T47D (cell line): ENCODE data around the gene RABIF.
A peak's percentile ranks its signal among the peaks of the same experiment; 100 is the strongest.
"Not testable (repeated sequence)": the region's sequence is repeated elsewhere in the genome, so short reads cannot be mapped to it uniquely, and the experiment has no call there.

ENCODE experiments used
- DNase-seq, 2 experiments: peaks; one replicate each; pipeline versions ENCODE4 v3.0.0 to v3.0.0-alpha.2; 2011 to 2012; ENCODE audit warnings: low read depth in 1 of 2, low spot score in 1 of 2
- JUND ChIP-seq: IDR thresholded peaks from 2 replicates; pipeline ENCODE4 v1.6.1; 2012; ENCODE audit warnings: low read depth
- in situ Hi-C: cut with HindIII; loops from 2 replicates; pipeline ENCODE4 v1.10.0; 2016; ENCODE audit warnings: low sequenced_read_pairs, low pct_unique_long_range_greater_than_20kb

RABIF gene

GRCh38 chr1:202905331-202905730 lies 16.4 kb upstream of the RABIF start:
- DNase-seq, result no peak
- in situ Hi-C loops, result no loop called here
- no peak for TF ChIP-seq JUND

- DNase-seq, in situ Hi-C loops: not testable (repeated sequence)
Observed at GRCh38 chr1:202903808-202904207, 14.9 kb upstream of the RABIF start.

GRCh38 chr1:202901555-202901954 lies 12.6 kb upstream of the RABIF start:
- TF ChIP-seq JUND, result no peak
- DNase-seq, result no peak
- in situ Hi-C loops, result no loop called here

GRCh38 chr1:202892501-202892900 lies 3.6 kb upstream of the RABIF start:
- TF ChIP-seq JUND, result no peak
- no peak for DNase-seq
- in situ Hi-C loops, result no loop called here

GRCh38 chr1:202890392-202890791 lies 1.4 kb upstream of the RABIF start:
- no peak for TF ChIP-seq JUND
- no peak for DNase-seq
- in situ Hi-C loops, result no loop called here

- in situ Hi-C loops, result no loop called here
- DNase-seq, result no peak
- no peak for TF ChIP-seq JUND
Observed at GRCh38 chr1:202888221-202888530, 773 bp downstream of the RABIF start.

- DNase-seq, result no peak
- no peak for TF ChIP-seq JUND
- in situ Hi-C loops, result no loop called here
Observed at GRCh38 chr1:202880961-202881460, 7.9 kb downstream of the RABIF start.

GRCh38 chr1:202880062-202880461 lies 8.9 kb downstream of the RABIF start:
- TF ChIP-seq JUND, result no peak
- in situ Hi-C loops, result no loop called here
- no peak for DNase-seq

- in situ Hi-C loops, result no loop called here
- no peak for TF ChIP-seq JUND
- no peak for DNase-seq
Observed at GRCh38 chr1:202879128-202879527, 9.8 kb downstream of the RABIF start.

GRCh38 chr1:202873026-202873425 lies 15.9 kb downstream of the RABIF start:
- in situ Hi-C loops, result no loop called here
- no peak for TF ChIP-seq JUND
- DNase-seq, result no peak

- no peak for TF ChIP-seq JUND
- in situ Hi-C loops, result no loop called here
- no peak for DNase-seq
Observed at GRCh38 chr1:202871367-202871766, 17.6 kb downstream of the RABIF start.

GRCh38 chr1:202862679-202863560 lies 26.0 kb downstream of the RABIF start:
- DNase-seq, result no peak
- in situ Hi-C loops, result no loop called here
- no peak for TF ChIP-seq JUND

GRCh38 chr1:202861420-202862132 lies 27.4 kb downstream of the RABIF start:
- in situ Hi-C loops, result no loop called here
- TF ChIP-seq JUND, result no peak

More at GRCh38 chr1:202861420-202862132, 27.4 kb downstream of the RABIF start:
- peak; percentile 91 to 98 for DNase-seq
